Bronchial epithelial cell (primary cell): ENCODE data around the gene FZD1. TPM values are rescaled to one million over a fixed set of nuclear protein-coding genes. Genes with fewer than 3 reads are reported as not detected.
A peak's percentile ranks its signal among the peaks of the same experiment; 100 is the strongest.

ENCODE experiments used
- DNase-seq: peaks from one replicate; pipeline ENCODE4 v3.0.0-alpha.2; 2010; ENCODE audit warnings: low read depth
- FAIRE-seq: peaks from 2 replicates; lab custom pipeline; 2011; peaks lifted over from hg19 to GRCh38; lab: Jason Lieb, UNC
- H3K27me3 ChIP-seq: 2 replicates; pipeline ENCODE4 v1.5.1; 2011; ENCODE audit warnings: low read length; ENCODE audit not compliant: control insufficient read depth, insufficient read depth
- H3K36me3 ChIP-seq: 2 replicates; pipeline ENCODE4 v1.5.1; 2011; ENCODE audit warnings: low read length; ENCODE audit not compliant: control insufficient read depth, insufficient read depth
- H3K4me3 ChIP-seq: 2 replicates; pipeline ENCODE4 v1.5.1; 2011; ENCODE audit warnings: mild to moderate bottlenecking, low read depth, low read length, control low read depth
- CTCF ChIP-seq: IDR thresholded peaks from 2 replicates; pipeline ENCODE4 v1.5.1; 2011; ENCODE audit warnings: mild to moderate bottlenecking, moderate library complexity, low read length, control low read depth, inconsistent platforms; ENCODE audit not compliant: insufficient read depth, severe bottlenecking
- total RNA-seq: library from RNA; depleted of rRNA; stranded (reverse); fragments of >200 nt; gene quantifications from 2 replicates; pipeline ENCODE4 v1.2.1, GENCODE V29; 2014

FZD1 gene
- total RNA-seq, 1 donor from 2014 or later = 2.4 TPM

GRCh38 chr7:91292506-91292905 lies 28.3 kb downstream of the FZD1 start:
- peaks cover 3% of the 10 kb centered on the region for H3K27me3 ChIP-seq
- no peaks in the 10 kb centered on the region for H3K36me3 ChIP-seq
- no peak for DNase-seq
- no peak overlapping the region for H3K4me3 ChIP-seq
- TF ChIP-seq CTCF = no peak
- FAIRE-seq = no peak

GRCh38 chr7:91293136-91293535 lies 28.9 kb downstream of the FZD1 start:
- TF ChIP-seq CTCF = no peak
- Histone ChIP-seq H3K36me3 (no peaks in the 10 kb centered on the region), H3K27me3 (peaks cover 3% of the 10 kb centered on the region), H3K4me3 (no peak overlapping the region)
- DNase-seq (no peak), FAIRE-seq (no peak)

DNA sequence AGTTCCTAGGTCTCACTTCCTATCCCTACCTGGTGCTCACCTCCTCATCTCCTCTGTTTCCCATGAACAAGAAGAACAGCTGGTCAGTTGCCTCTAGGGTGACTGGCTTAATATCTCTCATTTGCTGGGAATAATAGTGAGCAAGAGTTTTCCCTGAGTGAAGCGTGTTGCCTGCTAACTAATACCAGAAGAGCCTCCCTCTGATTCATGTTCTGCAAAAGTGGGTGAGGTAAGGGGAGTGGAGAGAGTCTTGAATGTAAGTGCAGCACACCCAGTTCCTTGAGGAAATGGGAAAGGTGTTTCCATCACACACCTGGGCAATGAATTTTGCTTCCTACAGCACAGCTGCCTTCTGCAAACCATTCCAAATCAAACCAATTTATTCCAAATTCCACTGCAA lies 29.6 kb downstream of the FZD1 start:
- Histone ChIP-seq H3K27me3 (peaks cover 3% of the 10 kb centered on the region), H3K36me3 (no peaks in the 10 kb centered on the region), H3K4me3 (no peak overlapping the region)
- DNase-seq (peak; percentile 57), FAIRE-seq (no peak)
- TF ChIP-seq CTCF = no peak

- Histone ChIP-seq H3K36me3 (no peaks in the 10 kb centered on the region), H3K4me3 (no peak overlapping the region), H3K27me3 (peaks cover 3% of the 10 kb centered on the region)
- no peak for DNase-seq
- no peak for FAIRE-seq
- TF ChIP-seq CTCF = no peak
Measured at GRCh38 chr7:91294639-91295220, 30.5 kb downstream of the FZD1 start.

- H3K4me3 ChIP-seq = no peak overlapping the region
- H3K27me3 ChIP-seq = peaks cover 3% of the 10 kb centered on the region
- H3K36me3 ChIP-seq = no peaks in the 10 kb centered on the region
- DNase-seq = no peak
- FAIRE-seq = no peak
- no peak for TF ChIP-seq CTCF
Measured at GRCh38 chr7:91295576-91295975, 31.3 kb downstream of the FZD1 start.

GRCh38 chr7:91297939-91298338 lies 33.7 kb downstream of the FZD1 start:
- Histone ChIP-seq H3K36me3 (no peaks in the 10 kb centered on the region), H3K4me3 (no peak overlapping the region), H3K27me3 (peaks cover 3% of the 10 kb centered on the region)
- FAIRE-seq = no peak
- TF ChIP-seq CTCF = no peak
- no peak for DNase-seq
